OCI-LY3 (cell line): Measurements from ENCODE around the gene ZC3H4.

ENCODE experiments used
- H2AFZ ChIP-seq: fragments of 200-600, 300-600 bp; shearing (Covaris generic); 2 replicates; pipeline ENCODE4 v1.6.0; 2014; ENCODE audit warnings: antibody characterized with exemption, low read depth, low read length
- H3K27ac ChIP-seq: fragments of 200-600, 300-600 bp; sonication (generic); 2 replicates; pipeline ENCODE4 v1.5.1; 2014; ENCODE audit warnings: mild to moderate bottlenecking, low read length, moderate library complexity, mixed read lengths
- H3K27me3 ChIP-seq: fragments of 200-600, 300-600 bp; sonication (generic); 2 replicates; pipeline ENCODE4 v1.6.1; 2014; ENCODE audit warnings: low read depth, low read length, mixed read lengths
- H3K36me3 ChIP-seq: fragments of 200-600, 300-600 bp; sonication (generic); replicated peaks from 2 replicates; pipeline ENCODE3; 2014; ENCODE audit warnings: low read depth, low read length, mixed read lengths
- H3K4me1 ChIP-seq: fragments of 300-600, 200-600 bp; sonication (generic); 2 replicates; pipeline ENCODE4 v1.6.1; 2014; ENCODE audit warnings: low read length, mixed read lengths
- H3K4me2 ChIP-seq: fragments of 200-600, 300-600 bp; sonication (generic); 2 replicates; pipeline ENCODE4 v1.6.1; 2014; ENCODE audit warnings: low read length, mixed read lengths
- H3K4me3 ChIP-seq: fragments of 300-600, 200-600 bp; sonication (generic); 2 replicates; pipeline ENCODE4 v1.5.1; 2014; ENCODE audit warnings: antibody characterized with exemption, mild to moderate bottlenecking, low read length, moderate library complexity
- H3K79me2 ChIP-seq: fragments of 300-600, 200-600 bp; shearing (Covaris generic); 2 replicates; pipeline ENCODE4 v1.6.1; 2014; ENCODE audit warnings: mild to moderate bottlenecking, low read length, mixed read lengths
- H3K9ac ChIP-seq: fragments of 300-600, 200-600 bp; shearing (Covaris generic); 2 replicates; pipeline ENCODE4 v1.6.0; 2014; ENCODE audit warnings: mild to moderate bottlenecking, low read length, moderate library complexity
- H3K9me3 ChIP-seq: fragments of 200-600, 300-600 bp; shearing (Covaris generic); 2 replicates; pipeline ENCODE4 v1.6.1; 2014; ENCODE audit warnings: low read length, mixed read lengths; ENCODE audit not compliant: insufficient read depth
- H4K20me1 ChIP-seq: fragments of 200-600, 300-600 bp; sonication (generic); 2 replicates; pipeline ENCODE4 v1.6.1; 2016; ENCODE audit warnings: low read length, mixed read lengths; ENCODE audit not compliant: insufficient read depth
- CTCF ChIP-seq: fragments of 200-600, 300-600 bp; sonication (generic); IDR thresholded peaks from 2 replicates; pipeline ENCODE4 v1.5.1; 2014; ENCODE audit warnings: antibody characterized with exemption, low read length, low read depth
- EZH2phosphoT487 ChIP-seq: fragments of 200-600 bp; shearing (Covaris generic); IDR thresholded peaks from 2 replicates; pipeline ENCODE4 v1.6.1; 2018; ENCODE audit warnings: antibody characterized with exemption, mixed run types, low read depth

Gene ZC3H4

GRCh38 chr19:47096100-47096704, 17.4 kb downstream of the ZC3H4 start:
- Histone ChIP-seq H2AFZ (no peak overlapping the region), H3K36me3 (peaks cover 54% of the 10 kb centered on the region), H3K79me2 (peaks cover 88% of the 10 kb centered on the region), H3K4me2 (no peak overlapping the region), H3K4me3 (no peak overlapping the region), H3K4me1 (no peaks in the 10 kb centered on the region), H4K20me1 (peaks cover 62% of the 10 kb centered on the region), H3K9ac (no peak overlapping the region), H3K27ac (no peak overlapping the region), H3K27me3 (no peaks in the 10 kb centered on the region), H3K9me3 (no peaks in the 10 kb centered on the region)
- no peak for TF ChIP-seq CTCF
- TF ChIP-seq EZH2phosphoT487, result no peak

- Histone ChIP-seq H3K4me1 (no peaks in the 10 kb centered on the region), H3K79me2 (peaks cover 82% of the 10 kb centered on the region), H2AFZ (no peak overlapping the region), H3K27ac (no peak overlapping the region), H3K36me3 (peaks cover 57% of the 10 kb centered on the region), H3K9ac (no peak overlapping the region), H4K20me1 (peaks cover 59% of the 10 kb centered on the region), H3K9me3 (no peaks in the 10 kb centered on the region), H3K4me2 (no peak overlapping the region), H3K4me3 (no peak overlapping the region), H3K27me3 (no peaks in the 10 kb centered on the region)
- TF ChIP-seq CTCF (no peak), EZH2phosphoT487 (no peak)
Observed at GRCh38 chr19:47095476-47096099, 18.0 kb downstream of the ZC3H4 start.

- no peaks in the 10 kb centered on the region for H3K4me1 ChIP-seq
- H3K79me2 ChIP-seq, result peaks cover 81% of the 10 kb centered on the region
- no peak for TF ChIP-seq CTCF
- no peak for TF ChIP-seq EZH2phosphoT487
- H3K4me2 ChIP-seq, result no peak overlapping the region
- no peak overlapping the region for H3K27ac ChIP-seq
- no peak overlapping the region for H2AFZ ChIP-seq
- no peak overlapping the region for H3K9ac ChIP-seq
- peaks cover 56% of the 10 kb centered on the region for H4K20me1 ChIP-seq
- H3K4me3 ChIP-seq, result no peak overlapping the region
- no peaks in the 10 kb centered on the region for H3K27me3 ChIP-seq
- H3K9me3 ChIP-seq, result no peaks in the 10 kb centered on the region
- peaks cover 60% of the 10 kb centered on the region for H3K36me3 ChIP-seq
Observed at GRCh38 chr19:47094557-47095475, 18.8 kb downstream of the ZC3H4 start.

GRCh38 chr19:47093841-47094240, 19.7 kb downstream of the ZC3H4 start:
- Histone ChIP-seq H3K4me1 (no peaks in the 10 kb centered on the region), H3K27ac (no peak overlapping the region), H2AFZ (no peak overlapping the region), H3K4me3 (no peak overlapping the region), H3K79me2 (peaks cover 76% of the 10 kb centered on the region), H3K9me3 (no peaks in the 10 kb centered on the region), H3K27me3 (no peaks in the 10 kb centered on the region), H4K20me1 (peaks cover 49% of the 10 kb centered on the region), H3K4me2 (no peak overlapping the region), H3K36me3 (peaks cover 66% of the 10 kb centered on the region), H3K9ac (no peak overlapping the region)
- TF ChIP-seq EZH2phosphoT487 (no peak), CTCF (no peak)
